ENCODE data around the gene TNF.

DNA sequence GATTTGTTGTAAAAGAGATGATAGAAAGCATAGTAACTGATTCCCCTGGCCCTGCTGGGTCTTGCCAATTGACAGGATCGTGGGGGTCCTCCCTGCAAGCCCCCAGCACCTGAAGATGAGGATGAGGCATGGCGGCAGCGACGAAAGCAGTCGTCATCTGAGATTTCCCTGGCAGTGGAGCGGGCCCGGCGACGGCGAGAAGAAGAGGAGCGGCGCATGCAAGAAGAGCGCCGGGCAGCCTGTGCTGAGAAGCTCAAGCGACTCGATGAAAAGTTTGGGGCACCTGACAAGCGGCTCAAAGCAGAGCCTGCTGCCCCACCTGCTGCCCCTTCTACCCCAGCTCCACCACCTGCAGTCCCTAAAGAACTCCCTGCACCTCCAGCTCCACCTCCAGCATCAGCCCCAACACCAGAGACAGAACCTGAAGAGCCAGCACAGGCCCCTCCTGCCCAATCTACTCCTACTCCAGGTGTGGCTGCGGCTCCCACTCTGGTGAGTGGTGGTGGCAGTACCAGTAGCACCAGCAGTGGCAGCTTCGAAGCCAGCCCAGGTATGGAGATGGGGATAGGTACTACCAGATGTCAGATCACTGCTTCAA is 52.4 kb downstream of the TNF start:
- TF ChIP-seq, protein P1, sequence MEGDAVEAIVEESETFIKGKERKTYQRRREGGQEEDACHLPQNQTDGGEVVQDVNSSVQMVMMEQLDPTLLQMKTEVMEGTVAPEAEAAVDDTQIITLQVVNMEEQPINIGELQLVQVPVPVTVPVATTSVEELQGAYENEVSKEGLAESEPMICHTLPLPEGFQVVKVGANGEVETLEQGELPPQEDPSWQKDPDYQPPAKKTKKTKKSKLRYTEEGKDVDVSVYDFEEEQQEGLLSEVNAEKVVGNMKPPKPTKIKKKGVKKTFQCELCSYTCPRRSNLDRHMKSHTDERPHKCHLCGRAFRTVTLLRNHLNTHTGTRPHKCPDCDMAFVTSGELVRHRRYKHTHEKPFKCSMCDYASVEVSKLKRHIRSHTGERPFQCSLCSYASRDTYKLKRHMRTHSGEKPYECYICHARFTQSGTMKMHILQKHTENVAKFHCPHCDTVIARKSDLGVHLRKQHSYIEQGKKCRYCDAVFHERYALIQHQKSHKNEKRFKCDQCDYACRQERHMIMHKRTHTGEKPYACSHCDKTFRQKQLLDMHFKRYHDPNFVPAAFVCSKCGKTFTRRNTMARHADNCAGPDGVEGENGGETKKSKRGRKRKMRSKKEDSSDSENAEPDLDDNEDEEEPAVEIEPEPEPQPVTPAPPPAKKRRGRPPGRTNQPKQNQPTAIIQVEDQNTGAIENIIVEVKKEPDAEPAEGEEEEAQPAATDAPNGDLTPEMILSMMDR (IDR thresholded peaks at IDR 0.05): no peak
- TF ChIP-seq POLR2A (IDR thresholded peaks at IDR 0.05) (no peak), POLR2AphosphoS5 (IDR thresholded peaks at IDR 0.05; ENCODE audit: insufficient read depth in 1 of 2, low read depth in 1 of 2) (no peak)
